GM21786 (cell line): Measurements from ENCODE around the gene SPI1.
"Not testable (repeated sequence)": the region's sequence is repeated elsewhere in the genome, so short reads cannot be mapped to it uniquely, and the experiment has no call there.

Experiments used
- ATAC-seq: cut with Tn5 transposase; IDR thresholded peaks from one replicate; pipeline ENCODE4 v1.9.1; 2021; ENCODE audit not compliant: unreplicated experiment

SPI1 gene

DNA sequence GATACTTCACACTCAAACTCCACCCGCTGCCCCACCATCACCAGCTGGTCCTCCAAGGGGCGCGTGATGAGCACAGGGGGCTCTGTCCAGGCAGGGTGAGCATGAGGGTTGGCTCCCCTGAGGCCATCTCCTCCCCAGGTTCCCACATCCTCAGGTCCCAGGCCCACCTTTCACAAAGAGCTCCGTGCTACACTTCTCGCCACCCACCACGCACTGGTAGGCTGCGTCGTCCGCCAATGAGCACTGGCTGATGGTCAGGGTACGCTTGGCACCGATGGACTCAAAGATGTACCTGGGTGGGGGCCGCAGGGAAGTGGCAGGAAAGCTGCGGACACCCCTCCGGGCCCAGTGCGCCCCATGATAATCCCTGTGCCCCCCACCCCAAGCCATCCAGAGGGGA, 35.5 kb downstream of the SPI1 start:
- ATAC-seq = no peak

DNA sequence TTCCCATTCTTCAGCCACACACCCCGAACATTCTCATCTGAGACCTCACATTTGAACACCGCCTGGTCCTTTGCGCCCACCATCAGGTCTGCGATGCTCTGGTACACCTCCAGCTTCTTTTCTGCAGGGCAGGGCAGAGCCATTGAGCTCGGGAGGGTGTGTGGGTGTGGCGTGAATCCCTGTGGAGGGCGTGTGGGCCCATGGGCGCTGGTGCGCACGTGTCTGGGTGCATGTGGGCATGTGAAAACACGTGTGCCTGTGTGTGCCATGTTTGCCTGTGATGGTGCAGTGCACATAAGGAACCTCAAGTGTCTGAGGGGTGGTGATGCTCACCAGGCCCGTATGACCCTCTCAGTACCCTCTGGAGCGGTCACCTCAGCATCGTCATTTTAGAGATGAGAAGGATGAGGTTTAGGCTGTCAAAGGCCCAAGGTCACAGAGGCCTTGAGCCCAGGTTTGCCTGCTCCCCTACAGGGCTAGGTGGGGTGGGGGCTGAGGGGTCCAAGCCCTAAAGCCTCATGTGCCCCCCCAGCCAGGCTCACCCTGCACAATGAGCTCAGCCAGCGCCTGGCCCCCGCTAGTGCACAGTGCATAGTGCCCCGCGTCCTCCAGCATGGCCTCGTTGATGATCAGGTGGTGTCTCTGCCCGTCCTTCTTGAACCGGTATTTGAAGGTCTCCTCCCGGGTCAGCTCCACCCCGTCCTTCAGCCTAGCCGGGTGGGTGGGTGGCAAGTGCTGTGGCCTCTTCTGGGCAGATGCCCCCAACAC, 36.1 kb downstream of the SPI1 start:
- ATAC-seq = no peak

DNA sequence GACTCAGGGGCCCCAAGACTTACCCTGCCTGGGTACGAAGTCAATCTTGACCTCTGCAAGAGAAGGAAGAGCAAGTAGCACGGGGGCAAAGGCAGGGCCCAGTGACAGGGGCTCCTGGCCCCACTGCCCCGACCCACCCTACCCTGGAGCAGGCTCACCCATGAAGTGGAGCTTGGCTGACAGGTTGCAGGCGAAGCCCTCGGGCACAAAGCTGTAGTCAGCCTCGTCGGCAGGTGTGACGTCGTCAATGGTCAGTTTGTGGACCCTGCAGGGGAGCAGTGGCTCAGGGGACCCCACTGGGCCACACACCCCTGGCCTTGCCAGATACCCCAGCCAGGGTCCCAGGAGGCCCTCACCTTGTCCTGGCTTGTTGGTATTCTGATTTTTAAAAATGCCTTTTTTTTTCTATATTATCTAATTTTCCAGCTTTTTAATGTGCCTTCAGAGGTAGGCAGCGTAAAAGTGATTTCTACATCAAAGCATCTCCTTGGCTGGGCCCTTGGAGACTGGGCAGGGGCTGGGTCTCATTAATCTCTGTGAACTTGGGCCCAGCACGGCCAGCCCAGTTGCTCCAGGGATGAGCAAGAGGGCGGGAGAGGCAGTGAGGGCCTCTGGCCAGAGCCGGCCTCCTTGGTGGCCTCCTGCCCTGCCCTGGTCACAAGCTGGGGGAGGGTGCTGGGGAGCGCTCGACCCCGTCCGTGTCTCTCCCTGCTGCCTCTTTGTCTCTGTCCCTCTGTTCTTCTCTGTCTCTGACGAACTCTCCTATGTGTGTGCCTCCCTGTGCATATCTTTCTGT, 37.2 kb downstream of the SPI1 start:
- ATAC-seq = no peak

DNA sequence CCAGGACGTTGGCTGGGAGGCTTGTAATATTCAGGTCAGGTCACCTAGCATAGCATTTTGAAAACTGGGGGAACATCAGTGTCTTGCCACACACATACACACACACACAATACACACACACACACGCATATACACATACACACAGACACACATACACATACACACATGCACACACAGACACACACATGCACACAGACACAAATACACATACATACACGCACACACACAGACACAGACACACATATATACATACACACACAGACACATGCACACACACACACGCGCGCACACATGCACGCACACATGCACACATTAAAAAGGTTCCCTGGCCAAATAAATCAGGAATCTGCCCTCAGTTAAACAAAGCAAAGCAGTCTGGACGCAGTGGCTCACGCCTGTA, 38.3 kb downstream of the SPI1 start:
- no peak for ATAC-seq

DNA sequence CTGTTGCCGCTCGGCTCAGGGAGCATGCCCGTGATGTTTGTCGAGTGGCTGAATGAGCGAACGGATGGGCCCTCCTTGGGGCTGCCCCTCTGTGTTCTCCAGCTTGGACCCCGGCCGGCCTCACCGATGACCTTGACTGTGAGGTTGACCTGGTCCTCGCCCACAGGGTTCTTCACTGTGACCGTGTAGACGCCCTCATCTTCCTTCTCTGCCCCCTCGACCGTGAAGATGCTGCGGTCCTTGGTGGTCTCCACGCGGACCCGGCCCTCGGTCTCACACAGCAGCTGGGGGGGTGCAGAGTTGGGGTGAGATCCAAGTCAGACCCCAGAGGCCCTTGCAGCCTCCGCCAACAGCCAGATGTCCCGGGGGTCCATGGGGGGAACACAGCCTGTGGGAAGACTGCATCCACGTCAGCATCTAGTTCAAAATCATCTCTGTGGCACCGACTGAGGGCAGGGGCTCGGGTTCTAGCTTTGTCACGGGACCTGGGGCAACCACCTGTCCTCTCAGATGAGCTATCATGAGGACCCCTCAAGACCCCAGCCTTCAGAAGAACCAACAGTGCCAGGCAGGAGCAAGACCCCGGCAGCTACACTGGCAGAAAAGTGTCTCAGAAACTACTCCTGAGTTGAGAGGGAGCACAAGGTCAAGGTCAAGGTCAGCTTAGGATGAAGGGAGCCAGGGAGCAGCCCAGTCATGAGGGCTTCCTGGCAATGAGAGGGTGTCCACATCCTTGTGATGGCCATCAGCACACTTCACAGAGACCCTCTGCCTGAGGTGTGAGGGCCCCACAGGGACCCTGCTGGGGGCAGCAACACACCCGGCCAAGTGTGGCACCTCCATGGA, 39.7 kb downstream of the SPI1 start:
- ATAC-seq = no peak

DNA sequence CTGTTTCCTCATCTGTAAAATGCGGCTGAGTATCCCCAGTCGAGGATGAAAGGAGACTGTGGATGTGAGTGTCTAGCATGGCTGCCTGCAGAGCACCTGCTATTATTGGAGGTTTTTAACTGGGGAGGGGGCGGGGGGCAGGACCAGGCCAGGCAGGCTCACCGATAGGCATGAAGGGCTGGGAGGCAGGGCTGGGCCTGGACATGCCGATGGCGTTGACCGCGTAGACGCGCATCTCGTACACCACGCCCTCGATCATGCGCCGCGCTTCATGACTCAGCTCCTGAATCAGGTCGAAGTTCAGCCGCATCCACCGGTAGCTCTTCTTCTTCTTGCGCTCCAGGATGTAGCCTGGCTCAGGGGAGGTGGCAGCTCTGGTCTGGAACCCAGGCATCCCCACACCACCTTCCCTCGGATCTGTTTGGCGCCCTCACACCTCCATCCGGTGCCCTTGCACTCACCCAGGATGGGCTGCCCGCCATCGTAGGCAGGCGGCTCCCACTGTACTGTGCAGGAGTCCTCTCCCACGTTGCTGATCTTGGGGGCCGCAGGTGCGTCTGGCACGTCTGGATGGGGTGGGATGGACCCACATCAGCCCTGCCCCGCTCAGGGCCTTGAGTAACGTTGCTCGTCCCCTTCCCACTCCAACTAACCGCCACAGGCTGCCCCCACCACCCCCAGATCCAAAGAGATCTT, 41.0 kb downstream of the SPI1 start:
- no peak for ATAC-seq

DNA sequence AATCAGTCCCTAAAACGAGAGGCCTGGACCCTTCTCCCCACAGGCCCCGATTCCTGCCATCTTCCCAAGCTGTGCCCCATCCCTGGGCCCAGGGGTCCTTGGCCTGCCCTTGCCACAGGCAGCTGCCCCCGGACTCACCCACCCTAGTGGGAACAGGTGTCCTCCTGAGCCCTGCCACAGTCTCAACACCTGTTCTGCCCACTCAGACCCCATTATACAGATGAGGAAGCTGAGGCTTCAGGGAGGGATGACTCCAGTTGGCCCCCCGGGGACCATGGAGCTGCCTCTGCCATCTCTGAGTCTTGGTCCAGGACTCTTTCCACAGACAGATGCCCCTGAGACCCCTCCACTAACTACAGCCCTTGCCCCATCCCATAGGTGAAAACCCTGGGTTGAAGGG, 41.8 kb downstream of the SPI1 start:
- ATAC-seq = no peak

DNA sequence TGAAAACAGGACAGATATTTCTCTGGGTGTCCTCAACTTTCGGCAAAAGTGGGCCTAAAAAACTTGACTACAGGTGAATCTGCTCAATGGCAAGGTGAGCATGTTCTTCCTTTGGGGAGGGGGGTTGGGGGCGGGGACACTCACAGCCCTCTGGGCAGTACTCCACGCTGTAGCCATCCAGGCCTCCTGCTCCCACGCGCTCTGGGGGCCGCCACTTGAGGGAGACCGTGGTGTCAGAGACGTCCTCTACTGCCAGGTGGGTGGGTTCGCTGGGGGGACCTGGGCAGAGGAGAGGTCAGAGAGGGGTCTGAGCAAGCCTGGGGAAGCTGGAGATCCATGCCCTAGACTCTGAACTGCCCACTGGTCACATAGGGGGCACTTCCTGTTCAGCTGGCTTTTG, 42.6 kb downstream of the SPI1 start:
- no peak for ATAC-seq

DNA sequence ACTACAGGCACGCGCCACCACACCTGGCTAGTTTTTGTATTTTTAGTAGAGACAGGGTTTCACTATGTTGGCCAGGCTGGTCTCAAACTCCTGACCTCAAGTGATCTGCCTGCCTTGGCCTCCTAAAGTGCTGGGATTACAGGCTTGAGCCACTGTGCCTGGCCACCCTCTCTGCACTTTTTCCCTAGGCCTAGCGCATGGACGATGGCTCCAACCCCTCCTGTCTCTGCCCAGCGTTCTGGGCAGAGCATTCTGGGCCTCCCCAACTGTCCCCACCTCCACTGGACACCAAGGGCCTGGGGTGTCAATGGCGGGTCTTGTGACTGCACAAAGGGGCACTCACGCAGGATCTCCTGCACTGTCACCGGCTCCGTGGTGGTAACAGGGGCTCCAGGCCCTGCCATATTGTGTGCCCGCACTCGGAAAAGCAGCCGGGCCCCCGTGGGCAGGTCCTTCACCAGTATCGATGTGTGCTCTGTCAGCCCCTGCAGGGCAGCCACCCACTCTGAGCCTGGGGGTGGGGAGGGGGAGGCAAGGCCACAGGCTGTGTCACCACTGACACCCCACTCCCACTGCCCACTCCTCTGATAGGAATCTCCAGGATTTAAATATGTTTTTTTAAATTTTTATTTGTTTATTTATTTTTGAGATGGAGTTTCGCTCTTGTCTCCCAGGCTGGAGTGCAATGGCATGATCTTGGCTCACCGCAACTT, 43.5 kb downstream of the SPI1 start:
- ATAC-seq = not testable (repeated sequence)

DNA sequence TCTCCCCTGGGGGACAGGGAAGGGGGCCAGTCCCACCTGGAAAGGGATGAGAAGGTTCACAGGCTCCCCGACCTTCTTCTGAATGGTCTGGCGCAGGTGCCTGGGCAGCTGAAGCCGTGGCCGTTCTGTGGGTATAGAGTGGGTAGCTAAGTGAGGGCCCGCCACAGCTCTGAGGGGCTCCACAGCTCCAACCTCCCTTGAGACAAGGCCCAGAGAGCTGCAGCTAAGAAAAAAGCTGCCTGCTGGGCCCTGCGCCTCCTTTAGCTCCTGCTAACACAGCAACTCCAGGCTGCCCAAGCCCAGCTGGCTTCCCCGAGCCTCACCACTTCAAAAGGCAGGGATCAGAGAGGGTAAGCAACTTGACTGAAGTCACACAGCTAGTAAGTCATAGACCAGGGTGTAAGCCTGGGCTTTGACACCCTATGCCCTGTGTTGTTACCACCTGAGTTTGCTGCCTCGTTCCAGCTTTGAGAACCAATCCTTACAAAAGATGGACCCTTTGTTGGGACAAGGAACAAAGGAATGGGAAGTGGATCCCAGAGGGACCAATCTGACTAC, 44.4 kb downstream of the SPI1 start:
- ATAC-seq = no peak

DNA sequence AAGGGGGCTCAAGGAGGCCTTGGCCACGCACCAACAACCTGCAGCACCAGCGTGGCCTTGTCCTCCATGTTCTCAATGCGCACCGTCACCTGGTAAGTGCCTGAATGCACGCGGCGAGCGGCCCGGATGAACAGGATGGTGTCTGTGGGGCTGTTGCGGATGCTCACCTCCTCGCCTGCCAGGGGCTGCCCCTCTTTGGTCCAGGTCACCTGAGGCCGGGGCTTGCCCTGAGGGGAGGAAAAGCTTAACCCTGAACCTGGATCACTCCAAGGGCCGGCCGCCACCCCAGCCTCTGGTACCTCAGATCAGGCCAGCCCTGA, 44.9 kb downstream of the SPI1 start:
- no peak for ATAC-seq

DNA sequence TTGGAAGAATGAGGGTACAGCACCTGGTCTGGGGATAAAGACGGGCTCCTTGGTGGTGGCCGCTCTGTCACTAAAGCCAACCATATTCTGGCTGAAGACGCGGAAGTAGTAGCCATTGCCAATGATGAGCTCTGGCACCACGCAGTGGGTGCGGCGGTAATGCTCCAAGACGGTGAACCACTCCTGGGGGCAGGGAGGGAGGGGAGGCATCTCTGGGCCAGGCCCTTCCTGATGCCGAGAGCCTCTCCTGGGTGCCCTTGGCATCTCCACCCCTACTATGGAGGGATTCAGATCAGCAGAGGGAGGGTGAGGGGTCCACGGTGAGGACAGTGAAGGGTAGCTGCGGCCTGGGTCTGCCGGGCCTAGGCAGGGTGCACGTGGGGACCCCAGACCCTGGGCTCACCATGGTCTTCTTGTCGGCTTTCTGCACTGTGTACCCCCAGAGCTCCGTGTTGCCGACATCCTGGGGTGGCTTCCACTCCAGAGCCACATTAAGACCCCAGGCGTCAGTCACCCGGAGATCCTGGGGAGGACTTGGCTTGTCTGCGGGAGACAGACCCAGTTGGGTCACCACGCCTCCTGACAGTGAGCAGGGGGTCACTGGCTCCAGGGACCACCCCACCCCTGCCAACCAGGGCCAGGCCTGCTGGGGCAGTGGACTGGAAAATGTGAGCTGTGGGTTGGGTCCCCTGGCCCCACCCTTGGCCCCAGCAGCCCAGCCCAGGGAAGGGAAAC, 45.4 kb downstream of the SPI1 start:
- ATAC-seq = no peak

DNA sequence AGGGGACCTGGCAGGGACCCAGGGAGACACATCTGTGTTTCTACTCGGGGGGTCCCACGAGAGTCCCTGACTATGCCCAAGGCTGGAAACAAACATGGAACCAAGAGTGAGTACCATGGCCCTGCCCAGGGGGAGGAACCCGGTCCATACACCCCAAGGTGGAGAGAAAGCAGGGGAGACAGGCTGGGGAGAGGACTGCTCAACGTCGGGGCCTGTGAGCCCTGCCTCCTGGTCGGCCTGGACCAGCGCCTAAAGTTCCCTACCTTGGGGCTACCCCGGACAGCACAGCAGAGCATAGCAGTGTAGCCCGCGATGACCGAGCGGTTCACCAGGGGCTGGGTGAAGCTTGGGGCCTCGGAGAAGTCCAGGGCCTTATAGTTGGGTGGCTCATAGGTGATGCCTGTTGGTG, 46.0 kb downstream of the SPI1 start:
- no peak for ATAC-seq

DNA sequence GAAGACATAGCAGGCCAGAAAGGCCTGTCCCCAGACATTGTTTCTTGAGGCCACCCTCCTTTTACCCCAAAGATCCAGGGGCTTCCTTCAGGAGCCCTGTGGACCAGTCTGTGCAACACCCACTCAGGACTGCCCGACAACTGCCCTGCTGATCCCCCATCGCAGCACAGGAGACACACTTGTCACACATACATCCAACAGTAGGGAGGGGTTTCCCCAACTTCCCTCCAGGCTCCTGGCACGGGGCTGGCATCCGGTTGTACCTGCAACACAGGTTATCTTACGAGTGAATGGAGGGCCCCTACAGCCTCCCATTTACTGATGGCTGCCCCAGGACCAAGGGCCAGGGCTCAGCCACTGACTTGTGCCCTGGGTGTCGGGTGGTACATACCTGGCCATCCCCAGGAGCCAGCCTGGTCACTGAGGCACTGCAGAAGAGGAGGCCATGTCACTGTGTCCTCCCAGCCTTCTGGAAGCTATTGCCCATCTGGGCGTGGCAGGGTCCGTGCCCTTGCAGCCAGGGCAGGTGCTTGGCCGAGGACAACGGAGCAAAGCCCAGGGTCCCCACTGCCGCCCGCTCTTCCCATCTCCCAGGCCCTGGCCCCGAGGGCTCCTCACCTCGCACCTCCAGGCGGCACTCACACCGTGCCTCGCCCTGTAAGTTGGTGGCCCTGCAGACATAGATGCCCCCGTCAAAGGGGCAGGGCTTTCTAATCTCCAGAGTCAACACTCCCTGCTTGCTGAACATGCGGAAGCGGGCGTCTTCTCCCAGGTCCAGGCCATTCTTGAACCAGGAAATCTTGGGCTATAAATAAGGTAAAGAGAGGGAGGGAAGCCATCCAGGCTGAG, 46.7 kb downstream of the SPI1 start:
- no peak for ATAC-seq

DNA sequence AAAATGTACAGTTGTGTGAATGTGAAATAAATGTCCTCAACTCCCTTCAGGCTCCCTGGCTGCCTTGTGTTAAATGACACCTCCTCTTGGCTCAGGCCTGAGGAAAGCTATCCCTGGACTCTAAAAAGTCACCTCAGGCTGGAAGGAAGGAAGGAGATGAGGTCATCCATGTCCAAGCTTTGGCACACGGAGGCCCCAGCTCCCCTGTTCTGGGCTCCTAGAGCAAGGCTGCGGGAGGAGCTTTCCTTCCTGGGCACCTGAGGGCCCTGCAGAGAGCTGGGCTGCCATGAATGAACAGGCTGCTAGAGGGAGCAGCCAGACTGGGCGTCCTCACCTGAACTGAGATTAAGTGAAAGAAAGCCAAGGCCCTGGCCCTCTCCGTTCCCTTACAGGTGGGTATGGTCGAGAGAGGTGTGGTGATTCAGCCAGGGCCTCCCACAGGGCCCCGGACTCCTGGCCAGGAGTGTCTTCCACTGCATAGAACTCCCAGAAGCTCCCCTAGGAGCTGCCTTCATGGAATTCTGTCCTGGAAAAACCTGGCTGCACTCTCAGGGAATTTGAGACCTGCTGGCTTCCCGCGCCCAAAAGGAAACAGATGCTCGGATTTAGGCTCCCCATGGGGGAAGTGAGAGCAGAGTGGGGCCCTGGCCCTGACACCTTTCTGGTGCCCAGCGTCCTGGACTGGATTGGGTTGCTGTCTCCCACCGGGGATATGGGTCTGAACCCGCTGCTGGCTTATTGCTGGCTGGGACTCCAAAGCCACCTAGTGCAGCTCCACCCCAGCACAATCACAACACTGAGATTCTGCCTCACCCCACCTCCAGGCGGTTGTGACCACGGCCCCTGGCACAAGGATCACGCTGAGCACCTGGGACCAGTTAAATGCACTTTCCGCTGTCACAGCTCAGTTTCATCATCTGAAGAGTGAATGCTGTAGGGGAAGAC, 48.1 kb downstream of the SPI1 start:
- no peak for ATAC-seq

DNA sequence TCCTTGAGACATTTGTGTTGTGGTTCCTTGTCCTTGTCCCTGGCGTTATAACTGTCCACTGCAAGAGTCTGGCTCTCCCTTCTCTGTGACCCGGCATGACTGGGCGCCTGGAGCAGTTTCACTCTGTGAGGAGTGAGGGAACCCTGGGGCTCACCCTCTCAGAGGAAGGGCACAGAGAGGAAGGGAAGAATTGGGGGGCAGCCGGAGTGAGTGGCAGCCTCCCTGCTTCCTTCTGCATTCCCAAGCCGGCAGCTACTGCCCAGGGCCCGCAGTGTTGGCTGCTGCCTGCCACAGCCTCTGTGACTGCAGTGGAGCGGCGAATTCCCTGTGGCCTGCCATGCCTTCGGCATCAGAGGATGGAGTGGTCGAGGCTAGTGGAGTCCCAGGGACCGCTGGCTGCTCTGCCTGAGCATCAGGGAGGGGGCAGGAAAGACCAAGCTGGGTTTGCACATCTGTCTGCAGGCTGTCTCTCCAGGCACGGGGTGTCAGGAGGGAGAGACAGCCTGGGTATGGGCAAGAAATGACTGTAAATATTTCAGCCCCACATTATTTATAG, 48.8 kb downstream of the SPI1 start:
- ATAC-seq = no peak
